Vagina (tissue), 2 donors: Measurements from ENCODE around the gene NTRK1. TPM values are rescaled to one million over a fixed set of nuclear protein-coding genes. Genes with fewer than 3 reads are reported as not detected.

ENCODE experiments used
- DNase-seq, 2 donors: peaks; one replicate each; pipeline ENCODE4 v3.0.0-alpha.2; 2017; ENCODE audit errors: extremely low spot score in 2 of 2
- H3K27ac ChIP-seq: fragments of 200-600 bp; sonication (generic); one replicate; pipeline ENCODE4 v1.5.1; 2019
- H3K27me3 ChIP-seq: fragments of 200-600 bp; sonication (generic); one replicate; pipeline ENCODE4 v1.5.1; 2019
- H3K36me3 ChIP-seq, 2 donors: fragments of 200-600 bp; sonication (generic); one replicate each; pipeline ENCODE4 v1.5.1; 2017 to 2019
- H3K4me1 ChIP-seq: fragments of 200-600 bp; sonication (generic); one replicate; pipeline ENCODE4 v1.5.1; 2019
- H3K4me3 ChIP-seq, 2 donors: fragments of 200-600 bp; sonication (generic); 1 replicate in 1 of 2; 2 replicates in 1 of 2; pipeline ENCODE4 v1.5.1; 2016 to 2019
- H3K9me3 ChIP-seq: fragments of 200-600 bp; sonication (generic); one replicate; pipeline ENCODE4 v1.5.1; 2019
- CTCF ChIP-seq, 3 experiments: fragments of 450-650 bp in 2 of 3; fragments of 200-600 bp in 1 of 3; sonication (generic) in 1 of 3; IDR thresholded peaks; one replicate each; pipeline ENCODE4 v1.5.1; 2017 to 2019; ENCODE audit warnings: antibody characterized with exemption in 3 of 3, mild to moderate bottlenecking in 2 of 3, moderate library complexity in 2 of 3
- POLR2A ChIP-seq, 2 donors: fragments of 450-650 bp; IDR thresholded peaks; one replicate each; pipeline ENCODE4 v1.6.1; 2017; ENCODE audit warnings: antibody characterized with exemption in 2 of 2, mild to moderate bottlenecking in 2 of 2, moderate library complexity in 2 of 2
- POLR2AphosphoS5 ChIP-seq, 2 donors: sonication (generic); formaldehyde crosslinking; IDR thresholded peaks; one replicate each; pipeline ENCODE4 v1.9.0; 2017; ENCODE audit warnings: antibody characterized with exemption in 2 of 2, mild to moderate bottlenecking in 2 of 2, low read depth in 1 of 2; ENCODE audit not compliant: insufficient read depth in 1 of 2
- intact Hi-C: fragments of 100-400 bp; cut with DNase I; formaldehyde crosslinking; loops from one replicate; pipeline ENCODE4 v1.15.1; 2023
- total RNA-seq: library from RNA; depleted of rRNA; stranded (reverse); fragments of >200 nt; gene quantifications from one replicate; pipeline ENCODE4 v1.2.3, GENCODE V29; 2016

The NTRK1 gene
- total RNA-seq, 1 donor from 2014 or later: 2.9 TPM

- H3K27ac ChIP-seq: no peak overlapping the region
- H3K4me1 ChIP-seq: no peaks in the 10 kb centered on the region
- TF ChIP-seq POLR2AphosphoS5 (IDR thresholded peaks at IDR 0.05; ENCODE audit: insufficient read depth in 1 of 2, low read depth in 1 of 2): no peak
- TF ChIP-seq CTCF (IDR thresholded peaks at IDR 0.05): no peak
- TF ChIP-seq POLR2A (IDR thresholded peaks at IDR 0.05): no peak
- H3K27me3 ChIP-seq: no peaks in the 10 kb centered on the region
- no peak overlapping the region for H3K4me3 ChIP-seq
- intact Hi-C loops: no loop called here
- no peak for DNase-seq
- H3K36me3 ChIP-seq: no peaks in the 10 kb centered on the region
- H3K9me3 ChIP-seq: no peaks in the 10 kb centered on the region
Observed at GRCh38 chr1:156885880-156886355, 25.3 kb downstream of the NTRK1 start.

- Histone ChIP-seq H3K36me3 (no peaks in the 10 kb centered on the region), H3K4me3 (no peak overlapping the region), H3K27ac (no peak overlapping the region), H3K9me3 (no peaks in the 10 kb centered on the region), H3K27me3 (no peaks in the 10 kb centered on the region), H3K4me1 (no peaks in the 10 kb centered on the region)
- no peak for DNase-seq
- intact Hi-C loops: no loop called here
- TF ChIP-seq POLR2AphosphoS5 (IDR thresholded peaks at IDR 0.05; ENCODE audit: insufficient read depth in 1 of 2, low read depth in 1 of 2) (no peak), POLR2A (IDR thresholded peaks at IDR 0.05) (no peak), CTCF (IDR thresholded peaks at IDR 0.05) (no peak)
Observed at GRCh38 chr1:156886583-156887281, 26.1 kb downstream of the NTRK1 start.

- Histone ChIP-seq H3K4me3 (no peak overlapping the region), H3K4me1 (no peaks in the 10 kb centered on the region), H3K36me3 (no peaks in the 10 kb centered on the region), H3K27ac (no peak overlapping the region), H3K27me3 (no peaks in the 10 kb centered on the region), H3K9me3 (no peaks in the 10 kb centered on the region)
- TF ChIP-seq POLR2A (IDR thresholded peaks at IDR 0.05): no peak
- TF ChIP-seq CTCF (IDR thresholded peaks at IDR 0.05): no peak
- no peak for TF ChIP-seq POLR2AphosphoS5 (IDR thresholded peaks at IDR 0.05; ENCODE audit: insufficient read depth in 1 of 2, low read depth in 1 of 2)
- no peak for DNase-seq
- intact Hi-C loops: no loop called here
Observed at GRCh38 chr1:156887317-156887716, 26.7 kb downstream of the NTRK1 start.

- Histone ChIP-seq H3K27me3 (no peaks in the 10 kb centered on the region), H3K9me3 (no peaks in the 10 kb centered on the region), H3K4me3 (no peak overlapping the region), H3K27ac (no peak overlapping the region), H3K36me3 (no peaks in the 10 kb centered on the region), H3K4me1 (peaks cover 3% of the 10 kb centered on the region)
- TF ChIP-seq POLR2AphosphoS5 (IDR thresholded peaks at IDR 0.05; ENCODE audit: insufficient read depth in 1 of 2, low read depth in 1 of 2): no peak
- TF ChIP-seq POLR2A (IDR thresholded peaks at IDR 0.05): no peak
- TF ChIP-seq CTCF (IDR thresholded peaks at IDR 0.05): no peak
- DNase-seq: no peak
- intact Hi-C loops: no loop called here
Observed at GRCh38 chr1:156887734-156888133, 27.1 kb downstream of the NTRK1 start.

- H3K4me3 ChIP-seq: no peak overlapping the region
- DNase-seq: no peak
- no peaks in the 10 kb centered on the region for H3K9me3 ChIP-seq
- H3K4me1 ChIP-seq: peaks cover 12% of the 10 kb centered on the region
- no peaks in the 10 kb centered on the region for H3K27me3 ChIP-seq
- TF ChIP-seq POLR2AphosphoS5 (IDR thresholded peaks at IDR 0.05; ENCODE audit: insufficient read depth in 1 of 2, low read depth in 1 of 2) (no peak), POLR2A (IDR thresholded peaks at IDR 0.05) (no peak), CTCF (IDR thresholded peaks at IDR 0.05) (peak; percentile 56 to 87 (median 75))
- intact Hi-C loops: no loop called here
- no peaks in the 10 kb centered on the region for H3K36me3 ChIP-seq
- no peak overlapping the region for H3K27ac ChIP-seq
Observed at GRCh38 chr1:156889802-156890580, 29.3 kb downstream of the NTRK1 start.
